Hair follicle dermal papilla cell (primary cell): ENCODE results near the gene MAPK12. TPM values are rescaled to one million over a fixed set of nuclear protein-coding genes. Genes with fewer than 3 reads are reported as not detected.

ENCODE experiments used
- total RNA-seq: library from RNA; depleted of rRNA; stranded (reverse); fragments of >200 nt; gene quantifications from 2 replicates; pipeline ENCODE4 v1.2.3, GENCODE V29; 2012

The MAPK12 gene
- 25.0 and 38.6 TPM in 2 replicates for total RNA-seq

DNA sequence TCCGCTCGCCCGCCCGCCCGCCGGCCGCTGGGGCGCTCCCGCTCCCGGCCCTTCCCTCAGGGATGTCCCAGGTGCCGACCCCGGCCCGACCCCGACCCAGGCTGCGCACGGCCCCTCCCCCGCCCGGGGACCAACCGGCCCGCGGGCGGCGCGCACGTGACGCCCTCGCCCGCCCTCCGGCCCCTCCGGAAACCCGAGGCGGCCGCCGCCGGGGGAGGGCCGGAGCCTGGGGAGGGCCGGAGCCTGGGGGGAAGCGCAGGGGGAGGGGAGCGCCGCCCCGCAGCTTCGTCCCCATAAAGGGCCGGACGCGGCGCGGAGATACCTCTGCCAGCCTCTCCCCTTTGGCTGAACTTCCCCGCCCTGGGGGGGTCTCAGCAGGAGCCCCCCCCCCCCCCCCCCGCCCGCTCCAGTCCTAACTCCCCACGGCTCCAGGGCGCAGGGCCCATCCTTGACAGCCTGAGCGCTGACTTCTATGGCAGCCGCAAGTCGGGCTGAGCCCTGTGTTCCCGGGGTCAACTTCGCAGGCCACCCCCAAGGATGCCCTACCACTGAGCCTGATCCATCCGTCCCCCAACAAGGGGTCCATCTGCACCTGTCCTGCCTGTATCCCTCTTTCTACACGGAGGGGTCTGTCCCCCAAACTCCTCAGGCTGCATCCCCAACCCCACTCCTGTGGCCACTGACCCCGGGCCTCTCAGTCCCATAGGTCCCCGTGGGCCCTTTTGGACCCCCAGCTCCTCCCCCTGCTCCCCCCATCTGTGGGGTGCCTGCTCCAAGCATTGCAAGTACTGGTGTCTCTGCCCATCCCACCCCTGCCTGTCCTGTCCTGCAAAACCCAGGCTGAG, at the start of gene MAPK12:
Gene MAPK12 (minus strand): TSS at position 69 of the 845 bp plus-strand sequence. CDS start 174 bp downstream, outside the sequence.

DNA sequence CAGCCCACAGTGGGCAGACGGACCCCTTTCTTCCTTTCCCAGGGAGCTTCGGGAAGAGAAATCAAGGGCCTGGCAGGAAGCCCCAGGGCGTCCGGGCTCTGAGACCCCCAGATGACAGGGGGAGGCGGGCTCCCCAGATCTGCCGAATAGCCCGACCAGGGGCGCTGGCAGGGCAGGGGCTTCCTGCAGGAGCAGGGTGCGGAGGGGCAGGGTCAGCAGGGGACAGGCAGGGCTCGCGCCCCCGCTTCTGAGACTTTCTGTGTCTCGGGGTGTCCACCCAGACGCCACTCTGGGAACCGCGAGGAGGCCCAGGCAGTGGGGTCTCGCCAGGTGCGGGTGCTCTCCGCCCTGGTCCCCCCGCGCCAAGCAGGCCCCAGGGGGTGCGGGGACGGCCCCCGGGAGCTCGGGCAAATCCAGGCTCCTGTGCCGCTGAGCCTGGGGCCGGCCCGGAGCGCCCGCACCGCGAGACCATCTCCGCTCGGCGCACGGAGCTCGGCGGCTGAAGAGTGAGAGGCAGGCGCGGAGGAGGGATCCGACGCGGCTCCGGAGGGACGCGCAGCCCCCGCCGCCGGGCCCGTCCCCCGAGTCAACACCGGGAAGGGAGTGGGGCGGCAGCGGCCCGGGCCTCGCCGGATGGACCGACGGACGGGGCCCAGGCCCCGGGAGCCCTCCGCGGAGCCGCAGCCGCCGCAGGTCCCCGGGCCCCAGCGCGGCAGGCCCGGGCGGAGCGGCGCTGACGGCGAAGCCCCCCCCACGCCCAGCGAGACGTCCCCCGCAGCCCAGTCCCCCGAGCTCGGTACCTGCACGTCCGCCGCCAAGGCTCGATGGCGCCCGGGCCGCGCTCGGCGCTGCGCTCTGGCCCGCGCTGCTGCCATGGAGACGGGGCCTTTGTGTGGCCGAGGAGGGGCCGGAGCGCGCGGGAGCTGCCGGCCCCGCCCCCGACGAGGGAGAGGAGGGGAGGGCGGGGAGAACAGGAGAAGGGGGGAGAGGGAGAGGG, 45.6 kb upstream of the MAPK12 start, which contains the start of gene PLXNB2:
Gene PLXNB2 (minus strand): TSS at position 894 of the 997 bp plus-strand sequence. CDS start 17,062 bp downstream, outside the sequence.

DNA sequence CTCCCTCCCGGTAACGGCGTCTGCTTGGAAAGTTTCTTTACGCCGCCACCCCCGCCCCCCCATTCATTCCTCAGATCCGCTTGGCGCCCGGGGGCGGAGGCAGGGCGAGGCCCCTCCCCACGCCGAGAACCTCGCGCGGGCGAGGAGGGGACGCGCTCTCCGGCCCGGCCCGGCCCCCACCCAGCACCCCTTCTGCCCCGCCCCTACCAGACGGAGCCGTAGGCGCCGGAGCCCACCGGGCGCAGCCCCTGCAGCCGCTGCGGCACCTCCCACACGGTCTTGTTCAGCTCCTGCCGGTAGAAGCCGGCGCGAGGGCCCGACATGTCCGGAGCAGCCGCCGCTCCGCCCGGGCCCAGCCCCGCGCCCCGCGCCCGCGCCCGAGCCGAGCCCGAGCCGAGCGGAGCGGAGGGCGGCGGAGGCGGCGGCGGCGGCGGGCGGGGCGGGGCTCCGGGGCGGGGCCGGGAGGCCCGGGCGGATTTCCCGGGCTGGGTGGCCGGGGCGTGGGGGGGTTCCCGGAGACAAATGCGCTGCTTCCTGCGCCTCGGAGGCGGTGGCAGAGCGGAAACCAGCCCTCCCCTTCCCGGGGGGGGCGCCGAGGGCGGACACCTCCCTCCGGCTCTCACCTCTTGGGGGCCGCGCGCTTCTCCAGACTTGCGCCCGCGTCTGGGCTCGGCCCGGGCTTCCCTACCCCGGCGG, 8.6 kb upstream of the MAPK12 start, which contains the start of gene MAPK11:
Gene MAPK11 (minus strand): TSS at position 411 of the 696 bp plus-strand sequence. CDS start 88 bp downstream, at position 323.

DNA sequence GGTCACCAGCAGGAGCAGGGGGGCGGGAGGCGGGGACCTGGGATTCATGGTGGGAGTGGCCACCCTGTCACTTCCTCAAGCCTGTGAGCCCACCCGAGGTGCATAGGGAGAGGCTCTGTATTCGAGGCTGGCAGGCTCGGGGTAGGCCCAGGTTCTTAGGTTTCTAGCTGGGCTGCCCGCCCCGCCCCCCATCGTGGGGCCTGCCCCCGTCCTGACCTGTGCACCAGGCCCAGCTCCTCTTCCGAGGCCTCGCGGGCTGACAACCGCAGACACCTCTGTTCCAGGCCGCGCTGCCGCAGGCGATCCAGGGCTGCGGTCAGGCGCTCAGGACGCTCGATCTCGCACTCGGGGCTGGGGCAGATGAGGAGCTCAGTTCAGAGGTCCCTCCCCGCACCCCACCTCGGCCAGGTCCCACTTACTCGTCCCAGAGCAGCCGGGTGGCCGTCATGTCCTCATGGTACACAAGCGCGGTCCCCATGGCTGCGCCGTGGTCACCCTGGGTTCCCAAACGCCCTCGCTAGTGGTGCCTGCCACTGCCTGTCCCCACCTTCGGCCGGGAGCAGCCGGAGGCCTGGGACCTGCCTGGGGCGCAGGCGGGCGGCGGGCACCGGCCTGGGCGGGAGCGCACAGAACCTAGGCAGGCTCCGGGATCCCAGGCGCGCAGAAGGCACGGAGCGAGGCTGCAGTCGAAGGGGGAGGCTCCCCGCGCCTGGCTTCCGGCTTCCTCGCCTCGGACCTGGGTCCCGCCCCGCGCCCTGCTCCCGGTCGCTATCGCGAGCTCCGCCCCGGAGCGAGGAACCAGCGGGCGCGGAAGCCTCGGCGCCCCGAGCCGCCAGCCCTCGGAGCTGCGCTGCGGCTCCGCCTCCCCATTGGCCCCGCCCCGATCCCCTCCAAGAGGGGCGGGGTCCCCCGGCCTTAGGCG, 10.7 kb downstream of the MAPK12 start, which contains the start of gene HDAC10:
Gene HDAC10 (minus strand): TSS at position 711 of the 922 bp plus-strand sequence. CDS start 233 bp downstream, at position 478.

DNA sequence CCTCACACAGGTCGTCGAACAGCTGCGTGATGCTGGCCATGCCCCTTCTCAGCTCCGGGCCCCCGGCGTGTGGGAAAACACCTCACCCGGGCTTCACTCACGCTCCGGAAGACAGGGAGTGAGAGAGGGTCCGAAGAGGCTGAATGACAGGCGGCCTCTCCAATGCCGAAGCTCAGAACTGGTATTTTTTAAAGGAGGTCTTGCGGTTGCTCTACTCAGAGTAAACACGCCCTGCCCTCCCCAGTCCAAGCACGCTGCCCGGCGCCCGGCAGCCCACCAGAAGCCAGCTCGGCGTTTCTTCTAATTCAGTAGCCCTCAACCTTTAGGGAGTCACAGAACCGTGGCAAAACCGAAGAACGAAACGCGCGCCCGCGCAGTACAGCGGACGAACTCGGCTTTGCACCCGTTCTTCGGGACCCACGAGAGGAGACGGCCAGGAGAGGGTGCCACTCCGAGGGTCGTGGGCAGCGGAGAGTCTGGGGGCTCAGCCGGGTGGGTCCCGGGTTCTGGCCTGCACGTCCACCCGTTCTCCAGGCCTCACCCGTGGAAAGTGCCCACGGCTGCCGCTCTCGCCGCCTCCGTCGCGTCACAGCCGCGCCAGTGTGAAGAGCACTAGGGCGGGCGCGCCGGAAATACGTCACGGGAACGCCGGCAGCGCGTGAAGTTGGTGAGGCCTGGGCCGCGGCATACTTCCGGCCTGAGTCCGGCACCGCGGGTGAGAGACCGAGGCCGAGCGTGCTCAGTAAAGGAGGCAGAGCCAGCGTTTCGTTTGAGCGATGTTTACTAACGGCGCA, 16.9 kb downstream of the MAPK12 start, which contains the start of gene TUBGCP6:
Gene TUBGCP6 (minus strand): TSS at position 604 of the 794 bp plus-strand sequence. CDS start 564 bp downstream, at position 40.

Other genes with a start within 250 kb of the MAPK12 start
- not detected in 2 replicates for gene IL17REL, start 248.9 kb downstream of the MAPK12 start, total RNA-seq
- gene TTLL8, start 203.4 kb downstream of the MAPK12 start, total RNA-seq = not detected in 2 replicates
- under 0.01 TPM in 1 of 2 replicates, not detected in the other for gene MLC1, start 176.3 kb downstream of the MAPK12 start, total RNA-seq
- gene MOV10L1, start 171.7 kb downstream of the MAPK12 start, total RNA-seq = 2.6 TPM in 2 replicates
- gene PANX2, start 91.0 kb downstream of the MAPK12 start, total RNA-seq = 0.36 and 0.65 TPM in 2 replicates
- gene TRABD, start 75.8 kb downstream of the MAPK12 start, total RNA-seq = 22.5 and 23.2 TPM in 2 replicates
- gene SELENOO, start 60.7 kb downstream of the MAPK12 start, total RNA-seq = 12.3 and 20.6 TPM in 2 replicates
- 36.3 and 40.6 TPM in 2 replicates for gene TUBGCP6, start 16.7 kb downstream of the MAPK12 start, total RNA-seq
- 20.8 and 24.2 TPM in 2 replicates for gene HDAC10, start 10.4 kb downstream of the MAPK12 start, total RNA-seq
- 6.1 and 7.6 TPM in 2 replicates for gene MAPK11, start 8.7 kb upstream of the MAPK12 start, total RNA-seq
- gene PLXNB2, start 46.0 kb upstream of the MAPK12 start, total RNA-seq = 125 and 138 TPM in 2 replicates
- 4.9 and 6.0 TPM in 2 replicates for gene DENND6B, start 65.3 kb upstream of the MAPK12 start, total RNA-seq
- gene PPP6R2, start 81.6 kb upstream of the MAPK12 start, total RNA-seq = 66.5 and 71.2 TPM in 2 replicates
- gene SBF1, start 213.4 kb upstream of the MAPK12 start, total RNA-seq = 83.8 and 100 TPM in 2 replicates
- gene ADM2, start 219.9 kb upstream of the MAPK12 start, total RNA-seq = 4.5 and 9.6 TPM in 2 replicates
- gene MIOX, start 225.2 kb upstream of the MAPK12 start, total RNA-seq = not detected in 2 replicates
- gene LMF2, start 246.0 kb upstream of the MAPK12 start, total RNA-seq = 82.6 and 93.6 TPM in 2 replicates
- 23.3 and 24.8 TPM in 2 replicates for gene NCAPH2, start 246.5 kb upstream of the MAPK12 start, total RNA-seq